NCI-H146 (cell line): Measurements from ENCODE around the gene NTN4.
A peak's percentile ranks its signal among the peaks of the same experiment; 100 is the strongest.
"Not testable (repeated sequence)": the region's sequence is repeated elsewhere in the genome, so short reads cannot be mapped to it uniquely, and the experiment has no call there.

Experiments
- DNase-seq: peaks from one replicate; lab custom pipeline; 2025; lab: John Stamatoyannopoulos, UW

NTN4 gene

DNA sequence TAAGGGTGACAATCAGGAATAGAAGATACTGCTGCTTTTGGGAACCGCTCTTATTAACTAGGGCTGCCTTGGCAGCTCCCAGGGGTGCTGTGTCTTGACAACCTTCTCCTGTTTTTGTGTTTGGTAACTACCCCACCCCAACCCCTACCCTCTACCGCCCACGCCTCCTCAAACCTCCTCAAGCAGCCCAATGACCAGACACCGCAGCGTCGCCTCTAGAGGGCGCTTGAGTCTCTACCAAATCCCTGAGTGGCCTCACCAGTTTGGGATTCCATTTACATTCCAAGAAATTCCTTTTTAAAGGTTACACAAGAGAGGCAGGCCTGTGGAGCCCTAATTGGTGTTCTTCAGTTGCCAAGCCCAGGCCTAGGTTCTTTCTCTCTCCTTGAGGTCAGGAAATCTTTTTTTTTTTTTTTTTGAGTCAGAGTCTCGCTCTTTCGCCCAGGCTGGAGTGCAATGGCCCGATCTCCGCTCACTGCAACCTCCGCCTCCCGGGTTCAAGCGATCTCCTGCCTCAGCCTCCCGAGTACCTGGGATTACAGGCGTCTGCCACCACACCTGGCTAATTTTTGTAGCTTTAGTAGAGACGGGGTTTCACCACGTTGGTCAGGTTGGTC is 166.9 kb downstream of the NTN4 start:
- peak; percentile 54 for DNase-seq

DNA sequence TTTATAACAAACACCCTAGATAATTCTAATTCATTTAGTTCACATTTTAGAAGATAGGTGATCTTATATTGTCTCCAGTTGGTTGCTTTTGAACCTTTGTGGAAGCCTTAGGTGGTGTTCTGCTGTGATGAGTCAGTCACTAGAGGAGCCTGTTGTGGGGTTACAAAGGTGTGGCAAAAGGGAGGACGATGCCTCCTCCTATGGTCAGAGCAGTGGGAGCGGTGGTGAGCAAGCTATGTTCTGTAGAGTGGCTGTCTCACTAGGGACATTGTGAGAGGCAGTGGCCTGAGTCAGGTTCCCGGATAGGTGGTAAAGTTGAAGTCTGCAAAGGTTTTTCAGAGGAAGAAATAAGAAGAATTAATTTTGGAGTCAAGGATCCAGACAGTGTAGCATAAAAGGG is 167.7 kb downstream of the NTN4 start:
- DNase-seq = no peak

DNA sequence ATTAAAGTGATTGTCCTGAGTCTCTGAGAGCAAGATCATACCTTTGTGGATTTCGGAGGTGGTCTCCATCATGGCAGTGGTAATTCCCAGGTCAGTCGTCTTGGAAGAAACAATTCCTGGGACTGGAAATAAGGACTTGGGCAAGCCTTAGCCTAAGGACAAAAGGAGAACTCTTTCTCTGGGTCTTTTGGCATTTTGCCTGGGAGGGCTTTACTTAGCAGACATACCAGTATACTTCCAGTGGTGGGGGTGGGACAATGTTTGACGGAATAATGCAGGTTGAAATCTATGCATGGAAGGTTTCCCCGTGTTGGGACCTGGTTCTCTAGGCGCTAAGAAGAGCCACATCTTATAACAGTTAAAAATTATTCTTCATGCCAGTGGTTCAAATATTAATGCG is 168.8 kb downstream of the NTN4 start:
- no peak for DNase-seq

DNA sequence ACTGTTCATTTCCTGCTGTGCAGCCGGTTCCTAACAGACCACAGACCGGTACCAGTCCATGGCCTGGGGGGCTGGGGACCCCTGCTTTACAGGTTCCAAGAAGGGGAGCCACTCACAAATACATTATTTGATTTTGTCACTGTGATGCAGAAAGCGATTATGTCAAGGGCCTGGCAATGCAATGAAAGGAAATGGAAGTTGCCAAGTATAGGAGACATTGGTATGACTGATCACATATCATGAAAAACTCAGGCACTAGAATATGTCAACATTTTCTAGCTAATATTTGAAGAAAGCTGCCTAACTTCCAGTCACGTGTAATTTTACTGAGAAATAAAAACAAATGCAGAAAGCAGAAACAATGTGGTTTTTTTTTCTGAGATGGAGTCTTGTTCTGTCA is 170.4 kb downstream of the NTN4 start:
- no peak for DNase-seq

DNA sequence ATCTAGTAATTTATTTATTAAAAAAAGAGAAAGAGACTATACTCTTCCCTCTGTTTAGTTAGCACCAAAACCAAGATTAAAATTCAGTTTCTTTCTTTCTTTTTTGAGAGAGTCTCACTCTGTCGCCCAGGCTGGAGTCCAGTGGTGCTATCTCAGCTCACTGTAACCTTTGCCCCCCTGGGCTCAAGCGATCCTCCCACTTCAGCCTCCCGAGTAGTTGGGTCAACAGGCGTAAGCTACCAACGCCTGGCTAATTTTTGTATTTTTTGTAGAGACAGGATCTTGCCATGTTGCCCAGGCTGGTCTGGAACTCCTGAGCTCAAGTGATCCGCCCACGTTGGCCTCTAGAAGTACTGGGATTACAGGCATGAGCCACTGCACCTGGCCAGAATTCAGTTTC is 174.1 kb downstream of the NTN4 start:
- not testable (repeated sequence) for DNase-seq

DNA sequence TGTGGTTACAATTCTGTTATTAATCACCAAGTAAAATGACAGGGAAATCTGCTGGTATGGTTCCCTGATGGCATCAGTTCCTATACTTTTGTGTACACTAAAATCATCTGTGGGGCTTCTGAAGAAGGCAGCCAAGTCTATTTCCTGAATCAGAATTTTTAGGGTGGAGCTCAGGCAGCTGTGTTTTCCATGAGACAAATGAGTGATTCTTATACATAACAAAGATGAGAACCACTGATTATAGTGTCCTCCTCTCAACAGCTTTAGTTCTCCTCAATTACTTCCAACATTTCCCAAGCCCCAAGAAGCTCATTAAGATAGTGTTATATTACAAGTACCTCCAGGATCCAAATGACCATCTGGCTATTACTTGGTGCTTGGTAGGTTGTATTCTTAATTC is 174.8 kb downstream of the NTN4 start:
- DNase-seq = peak; percentile 9

DNA sequence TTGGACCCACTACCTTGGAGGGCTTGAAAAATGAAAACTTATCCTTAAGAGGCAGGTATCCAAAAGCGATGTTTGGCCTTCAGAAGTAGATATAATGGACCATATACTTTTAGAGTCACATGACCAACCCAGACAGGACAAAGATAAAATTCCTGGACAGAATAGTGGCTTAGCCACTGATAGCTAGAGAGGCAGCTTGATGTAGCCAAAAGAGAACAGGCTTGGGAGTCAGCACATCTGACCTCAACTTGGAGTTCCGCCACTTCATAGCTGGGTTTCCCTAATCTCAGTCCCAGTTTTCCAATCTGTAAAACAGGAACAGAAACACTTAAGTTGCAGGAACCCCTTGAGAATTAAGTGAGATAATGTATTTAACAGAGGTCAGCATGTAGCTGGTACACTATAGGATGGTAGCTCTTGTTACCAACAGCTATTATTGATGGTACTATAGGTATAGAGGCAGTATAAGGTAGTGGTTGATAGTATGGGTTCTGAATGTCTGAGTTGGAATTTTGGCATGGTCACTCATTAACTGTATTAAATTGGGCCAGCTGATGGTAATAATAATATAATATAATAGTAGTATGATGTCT is 176.1 kb downstream of the NTN4 start:
- no peak for DNase-seq

DNA sequence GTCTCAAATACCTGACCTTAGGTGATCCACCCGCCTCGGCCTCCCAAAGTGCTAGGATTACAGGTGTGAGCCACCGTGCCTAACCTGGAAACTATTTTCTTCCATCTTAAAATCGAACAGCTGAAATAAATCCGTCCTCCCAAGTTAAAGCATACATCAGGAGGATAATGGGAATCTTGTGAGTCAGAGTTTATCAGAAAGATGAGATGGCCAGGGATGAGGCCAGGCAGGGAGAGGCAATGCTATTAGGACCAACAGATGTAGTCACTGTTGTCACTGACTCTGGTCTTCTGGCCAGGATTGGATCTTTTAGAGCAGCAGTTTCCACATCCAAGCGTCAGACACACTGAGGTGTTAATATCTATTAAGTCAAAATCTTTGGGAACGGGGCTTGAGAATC is 177.5 kb downstream of the NTN4 start:
- no peak for DNase-seq

DNA sequence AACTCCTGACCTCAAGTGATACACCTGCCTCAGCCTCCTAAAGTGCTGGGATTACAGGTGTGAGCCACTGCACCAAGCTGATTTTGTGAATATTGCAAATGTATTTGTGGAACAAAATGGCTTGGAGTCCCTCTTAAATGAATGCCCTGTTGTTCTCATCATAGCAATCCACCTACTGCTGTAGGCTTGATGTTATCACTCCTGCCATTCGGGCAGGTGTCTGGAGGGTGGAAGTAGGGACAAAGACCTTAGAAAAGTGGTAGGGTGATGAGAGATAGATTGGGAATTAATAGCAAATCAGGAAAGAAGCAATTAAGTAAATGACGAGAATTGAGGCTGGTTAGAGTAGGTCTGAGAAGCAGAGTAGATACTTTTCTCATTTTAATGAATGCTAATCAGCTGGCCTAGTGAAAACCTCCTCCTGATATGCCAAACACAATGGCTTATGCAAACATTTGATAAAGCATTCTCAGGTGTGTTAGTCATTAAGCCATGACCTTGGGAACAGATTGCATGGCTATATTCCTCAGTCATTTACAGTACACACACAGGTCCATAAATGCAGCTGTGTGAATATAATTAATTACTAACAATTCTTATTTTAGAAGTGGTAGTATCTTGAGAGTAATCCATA is 178.8 kb downstream of the NTN4 start:
- DNase-seq = peak; percentile 90

DNA sequence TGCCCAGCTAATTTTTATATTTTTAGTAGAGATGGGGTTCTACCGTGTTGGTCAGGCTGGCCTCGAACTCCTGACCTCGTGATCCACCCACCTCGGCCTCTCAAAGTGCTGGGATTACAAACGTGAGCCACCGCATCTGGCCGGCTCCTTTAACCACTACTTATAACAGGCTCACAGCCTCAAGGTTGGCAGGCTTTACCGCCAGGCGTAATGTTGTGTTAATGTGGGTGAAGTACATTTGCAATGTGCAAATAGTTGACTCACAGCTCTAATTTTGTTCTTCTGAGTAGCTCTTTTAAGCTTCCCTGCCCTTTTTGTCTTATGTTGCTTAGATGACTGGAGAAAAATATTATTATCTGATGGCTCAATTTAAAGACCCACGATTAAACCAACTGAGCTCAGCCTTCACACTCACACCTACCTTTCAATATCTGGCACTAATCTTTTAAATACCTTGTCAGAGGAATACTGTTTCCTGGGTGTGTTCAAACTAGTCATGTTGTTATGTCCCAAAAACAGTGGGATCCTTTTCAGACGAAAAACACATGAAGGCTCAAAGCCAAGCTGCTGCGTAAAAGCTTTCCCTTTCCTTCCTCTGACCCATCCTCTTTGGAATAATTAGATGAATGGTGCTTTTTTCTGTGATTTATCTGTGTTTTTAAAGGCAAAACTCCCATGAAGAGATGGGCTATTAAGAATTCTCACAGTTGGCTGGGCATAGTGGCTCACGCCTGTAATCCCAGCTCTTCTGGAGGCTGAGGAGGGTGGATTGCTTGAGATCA is 182.1 kb downstream of the NTN4 start:
- peak; percentile 21 for DNase-seq
